Sigmoid colon (tissue), 7 donors: ENCODE data around the gene TMEM63C. TPM values are rescaled to one million over a fixed set of nuclear protein-coding genes. Genes with fewer than 3 reads are reported as not detected.

Source experiments
- DNase-seq: peaks from one replicate; pipeline ENCODE4 v3.0.0-alpha.2; 2019
- H3K27ac ChIP-seq, 4 donors: fragments of 200-600 bp; sonication (generic); one replicate each; pipeline ENCODE4 v1.5.1; 2016 to 2019; ENCODE audit warnings: mild to moderate bottlenecking in 1 of 4
- H3K27me3 ChIP-seq, 3 donors: fragments of 200-600 bp; sonication (generic); one replicate each; pipeline ENCODE4 v1.5.1; 2019; ENCODE audit warnings: mild to moderate bottlenecking in 1 of 3
- H3K36me3 ChIP-seq, 4 donors: fragments of 200-600 bp; sonication (generic); one replicate each; pipeline ENCODE4 v1.5.1; 2016 to 2019
- H3K4me1 ChIP-seq, 4 donors: fragments of 200-600 bp; sonication (generic); one replicate each; pipeline ENCODE4 v1.5.1; 2017 to 2019
- H3K4me3 ChIP-seq, 4 donors: fragments of 200-600 bp; sonication (generic); one replicate each; pipeline ENCODE4 v1.5.1; 2017 to 2019; ENCODE audit warnings: mild to moderate bottlenecking in 2 of 4, moderate library complexity in 1 of 4
- H3K9me3 ChIP-seq, 4 donors: fragments of 200-600 bp in 3 of 4; sonication (generic) in 3 of 4; one replicate each; pipeline versions ENCODE4 v1.5.1 to v1.6.1; 2013 to 2019
- CTCF ChIP-seq, 4 experiments: fragments of 450-650 bp in 3 of 4; fragments of 200-600 bp in 1 of 4; IDR thresholded peaks; one replicate each; pipeline ENCODE4 v1.5.1; 2016 to 2019; ENCODE audit warnings: antibody characterized with exemption in 4 of 4, mild to moderate bottlenecking in 3 of 4, moderate library complexity in 2 of 4
- EP300 ChIP-seq, 4 donors: sonication (generic); formaldehyde crosslinking; IDR thresholded peaks; one replicate each; pipeline ENCODE4 v1.6.1; 2017; ENCODE audit warnings: antibody characterized with exemption in 4 of 4
- POLR2A ChIP-seq, 2 donors: fragments of 450-650 bp; IDR thresholded peaks; one replicate each; pipeline ENCODE4 v1.6.1; 2016; ENCODE audit warnings: antibody characterized with exemption in 2 of 2, mild to moderate bottlenecking in 2 of 2, moderate library complexity in 2 of 2
- POLR2AphosphoS5 ChIP-seq, 4 donors: sonication (generic); formaldehyde crosslinking; IDR thresholded peaks; one replicate each; pipeline ENCODE4 v1.6.1; 2017; ENCODE audit warnings: antibody characterized with exemption in 4 of 4
- WGBS, 2 donors: extraction: QIAGEN DNeasy Blood & Tissue Kit; methylation state at CpG; one replicate each; pipeline ENCODE4 v1.1.7; 2013; 5-methylcytosine and 5-hydroxymethylcytosine counted together
- intact Hi-C: fragments of 100-400 bp; cut with DNase I; formaldehyde crosslinking; loops from one replicate; pipeline ENCODE4 v1.15.1; 2023
- polyA plus RNA-seq, 3 donors: library from polyadenylated mRNA; stranded (reverse); fragments of 200-250 nt; gene quantifications; one replicate each; pipeline ENCODE4 v1.2.3, GENCODE V29; 2013
- total RNA-seq, 4 donors: library from RNA; depleted of rRNA; stranded (reverse); fragments of >200 nt; gene quantifications; one replicate each; pipeline ENCODE4 v1.1.0, GENCODE V29; 2016
- donor health status: healthy with polysubstance abuse.
- donor health status: Bipolar disorder and iron deficiency.
- donor health status: healthy.

The TMEM63C gene
- total and polyA plus RNA-seq, 7 donors, result 0.28 to 6.5 (median 1.8) TPM

- TF ChIP-seq CTCF (IDR thresholded peaks at IDR 0.05) (no peak), EP300 (IDR thresholded peaks at IDR 0.05) (no peak), POLR2A (IDR thresholded peaks at IDR 0.05) (no peak), POLR2AphosphoS5 (IDR thresholded peaks at IDR 0.05) (no peak)
Observed at GRCh38 chr14:77257700-77258099, 76.1 kb downstream of the TMEM63C start.

GRCh38 chr14:77258566-77258965, 77.0 kb downstream of the TMEM63C start:
- Histone ChIP-seq H3K27ac (no peak overlapping the region), H3K4me3 (no peak overlapping the region), H3K9me3 (no peaks in the 10 kb centered on the region), H3K4me1 (no peaks in the 10 kb centered on the region), H3K36me3 (no peaks in the 10 kb centered on the region), H3K27me3 (peaks cover 0 to 13% (median 0%) of the 10 kb centered on the region in 3 donors)
- WGBS, 2 donors, result 87 to 92% methylated on average over 5 of the region's 5 CpGs
- TF ChIP-seq POLR2AphosphoS5 (IDR thresholded peaks at IDR 0.05) (no peak), EP300 (IDR thresholded peaks at IDR 0.05) (no peak), POLR2A (IDR thresholded peaks at IDR 0.05) (no peak), CTCF (IDR thresholded peaks at IDR 0.05) (no peak)
- intact Hi-C loops, result no loop called here
- no peak for DNase-seq

More at GRCh38 chr14:77257700-77258099, 76.1 kb downstream of the TMEM63C start:
- H3K36me3 ChIP-seq, result no peaks in the 10 kb centered on the region
- no peak overlapping the region for H3K27ac ChIP-seq
- peaks cover 0 to 13% (median 0%) of the 10 kb centered on the region in 3 donors for H3K27me3 ChIP-seq
- DNase-seq, result no peak
- no peak overlapping the region for H3K4me3 ChIP-seq
- intact Hi-C loops, result no loop called here
- H3K4me1 ChIP-seq, result no peaks in the 10 kb centered on the region
- 90% methylated on average over 10 of the region's 10 CpGs for WGBS, 2 donors
- H3K9me3 ChIP-seq, result no peaks in the 10 kb centered on the region

- no peak for DNase-seq
- WGBS, 2 donors, result 43 to 67% methylated on average over 11 of the region's 11 CpGs
- H3K36me3 ChIP-seq, result no peaks in the 10 kb centered on the region
- H3K4me3 ChIP-seq, result no peak overlapping the region
- H3K27ac ChIP-seq, result no peak overlapping the region
- no peaks in the 10 kb centered on the region for H3K9me3 ChIP-seq
- no peaks in the 10 kb centered on the region for H3K4me1 ChIP-seq
- intact Hi-C loops, result no loop called here
- no peak for TF ChIP-seq POLR2AphosphoS5 (IDR thresholded peaks at IDR 0.05)
- peaks cover 0 to 13% (median 0%) of the 10 kb centered on the region in 3 donors for H3K27me3 ChIP-seq
Observed at GRCh38 chr14:77259025-77259715, 77.6 kb downstream of the TMEM63C start.

- DNase-seq, result no peak
- Histone ChIP-seq H3K9me3 (no peaks in the 10 kb centered on the region), H3K36me3 (no peaks in the 10 kb centered on the region), H3K27me3 (peaks cover 0 to 13% (median 0%) of the 10 kb centered on the region in 3 donors), H3K4me1 (no peaks in the 10 kb centered on the region), H3K27ac (no peak overlapping the region), H3K4me3 (no peak overlapping the region)
- WGBS, 2 donors, result 84 to 89% methylated on average over 11 of the region's 11 CpGs
- intact Hi-C loops, result no loop called here
- TF ChIP-seq POLR2AphosphoS5 (IDR thresholded peaks at IDR 0.05), result no peak
- no peak for TF ChIP-seq EP300 (IDR thresholded peaks at IDR 0.05)
- no peak for TF ChIP-seq POLR2A (IDR thresholded peaks at IDR 0.05)
- no peak for TF ChIP-seq CTCF (IDR thresholded peaks at IDR 0.05)
Observed at GRCh38 chr14:77260199-77260598, 78.6 kb downstream of the TMEM63C start.

- TF ChIP-seq CTCF (IDR thresholded peaks at IDR 0.05) (no peak), POLR2A (IDR thresholded peaks at IDR 0.05) (no peak), POLR2AphosphoS5 (IDR thresholded peaks at IDR 0.05) (no peak), EP300 (IDR thresholded peaks at IDR 0.05) (no peak)
- no peak overlapping the region for H3K4me3 ChIP-seq
- no peaks in the 10 kb centered on the region for H3K36me3 ChIP-seq
- intact Hi-C loops, result no loop called here
- DNase-seq, result no peak
- H3K27me3 ChIP-seq, result peaks cover 0 to 13% (median 0%) of the 10 kb centered on the region in 3 donors
- H3K9me3 ChIP-seq, result no peaks in the 10 kb centered on the region
- H3K4me1 ChIP-seq, result no peaks in the 10 kb centered on the region
- 40 to 63% methylated on average over 10 of the region's 10 CpGs for WGBS, 2 donors
- H3K27ac ChIP-seq, result no peak overlapping the region
Observed at GRCh38 chr14:77260631-77261030, 79.0 kb downstream of the TMEM63C start.
